Stimulated activated CD4-positive, alpha-beta T cell treated with anti-CD3 and anti-CD28 coated beads, TNF-alpha, amount 100 ng/mL, for 1 hour (primary cell): Measurements from ENCODE around the gene IKZF2.

Experiments
- DNase-seq, 3 donors: peaks; one replicate each; pipeline ENCODE4 v3.0.0-alpha.2; 2020; ENCODE audit warnings: low read depth in 3 of 3, low spot score in 1 of 3

Gene IKZF2

GRCh38 chr2:213002383-213002782, 149.0 kb downstream of the IKZF2 start:
- DNase-seq: no peak

- DNase-seq: no peak
These were observed 150.0 kb downstream of the IKZF2 start for GRCh38 chr2:213001297-213001910.

GRCh38 chr2:212998626-212999359, 152.6 kb downstream of the IKZF2 start:
- no peak for DNase-seq

GRCh38 chr2:212997526-212998020, 153.8 kb downstream of the IKZF2 start:
- no peak for DNase-seq

GRCh38 chr2:212995920-212996319, 155.5 kb downstream of the IKZF2 start:
- DNase-seq: no peak

- no peak for DNase-seq
These were observed 156.4 kb downstream of the IKZF2 start for GRCh38 chr2:212994976-212995375.

- no peak for DNase-seq
These were observed 160.3 kb downstream of the IKZF2 start for GRCh38 chr2:212991120-212991519.

GRCh38 chr2:212990697-212991096, 160.7 kb downstream of the IKZF2 start:
- DNase-seq: no peak

- no peak for DNase-seq
These were observed 163.9 kb downstream of the IKZF2 start for GRCh38 chr2:212987492-212987891.

GRCh38 chr2:212984129-212984528, 167.3 kb downstream of the IKZF2 start:
- no peak for DNase-seq

GRCh38 chr2:212979799-212980198, 171.6 kb downstream of the IKZF2 start:
- DNase-seq: no peak

GRCh38 chr2:212979046-212979612, 172.3 kb downstream of the IKZF2 start:
- DNase-seq: no peak

- DNase-seq: no peak
These were observed 174.3 kb downstream of the IKZF2 start for GRCh38 chr2:212977152-212977551.

- DNase-seq: no peak
These were observed 176.1 kb downstream of the IKZF2 start for GRCh38 chr2:212975333-212975732.

- no peak for DNase-seq
These were observed 176.7 kb downstream of the IKZF2 start for GRCh38 chr2:212974692-212975091.

GRCh38 chr2:212973347-212973746, 178.1 kb downstream of the IKZF2 start:
- DNase-seq: no peak

GRCh38 chr2:212970132-212970531, 181.3 kb downstream of the IKZF2 start:
- no peak for DNase-seq

GRCh38 chr2:212968284-212969081, 182.9 kb downstream of the IKZF2 start:
- DNase-seq: no peak

- DNase-seq: no peak
These were observed 184.5 kb downstream of the IKZF2 start for GRCh38 chr2:212966884-212967283.

GRCh38 chr2:212962691-212963090, 188.7 kb downstream of the IKZF2 start:
- DNase-seq: no peak

GRCh38 chr2:212961255-212961654, 190.2 kb downstream of the IKZF2 start:
- DNase-seq: no peak

GRCh38 chr2:212960336-212960735, 191.1 kb downstream of the IKZF2 start:
- no peak for DNase-seq
